Stimulated activated naive B cell treated with anti-CD40 and anti-IgM and Interleukin-4, amounts not matched to agents 10 μg/mL and 1 μg/mL and 100 μg/mL, for 72 hours (primary cell): ENCODE data around the gene IFNL3.

Source experiments
- ATAC-seq, 2 donors: fragments of 150-1000 bp; cut with Tn5 transposase; replicated peaks; 2 replicates each; pipeline ENCODE4 v1.10.0; 2021; ENCODE audit warnings: moderate library complexity in 1 of 2
- DNase-seq: peaks from one replicate; pipeline ENCODE4 v3.0.0; 2021
- H3K27ac Mint-ChIP-seq: one replicate; pipeline ENCODE4 v1.8.0; 2022; ENCODE audit warnings: mild to moderate bottlenecking, mixed read lengths
- H3K27me3 Mint-ChIP-seq, 2 donors: one replicate each; pipeline ENCODE4 v1.8.0; 2022; ENCODE audit warnings: mixed read lengths in 2 of 2
- H3K36me3 Mint-ChIP-seq, 2 donors: one replicate each; pipeline ENCODE4 v1.8.0; 2022; ENCODE audit warnings: mixed read lengths in 2 of 2, mild to moderate bottlenecking in 1 of 2
- H3K4me1 Mint-ChIP-seq, 2 donors: one replicate each; pipeline ENCODE4 v1.8.0; 2022; ENCODE audit warnings: mixed read lengths in 2 of 2, mild to moderate bottlenecking in 1 of 2
- H3K4me3 Mint-ChIP-seq, 2 donors: one replicate each; pipeline ENCODE4 v1.8.0; 2022; ENCODE audit warnings: mild to moderate bottlenecking in 2 of 2, mixed read lengths in 2 of 2, moderate library complexity in 1 of 2
- H3K9me3 Mint-ChIP-seq, 2 donors: one replicate each; pipeline ENCODE4 v1.8.0; 2022; ENCODE audit warnings: mixed read lengths in 2 of 2, mild to moderate bottlenecking in 1 of 2

Gene IFNL3

GRCh38 chr19:39200066-39200802 lies 44.6 kb downstream of the IFNL3 start:
- Mint-ChIP-seq H3K27ac (no peak overlapping the region), H3K27me3 (peaks cover 81 to 92% of the 10 kb centered on the region in 2 donors), H3K9me3 (no peaks in the 10 kb centered on the region), H3K4me1 (peaks cover 9 to 23% of the 10 kb centered on the region in 2 donors), H3K36me3 (no peaks in the 10 kb centered on the region), H3K4me3 (no peak overlapping the region)
- DNase-seq, result no peak
- ATAC-seq, result no peak

GRCh38 chr19:39199025-39199424 lies 45.8 kb downstream of the IFNL3 start:
- H3K27me3 Mint-ChIP-seq, result peaks cover 81 to 87% of the 10 kb centered on the region in 2 donors
- no peak overlapping the region for H3K27ac Mint-ChIP-seq
- ATAC-seq (peak in 1 of 2 donors; percentile 48), DNase-seq (no peak)
- no peak overlapping the region for H3K4me3 Mint-ChIP-seq
- peaks cover 9 to 23% of the 10 kb centered on the region in 2 donors for H3K4me1 Mint-ChIP-seq
- no peaks in the 10 kb centered on the region for H3K9me3 Mint-ChIP-seq
- no peaks in the 10 kb centered on the region for H3K36me3 Mint-ChIP-seq

- ATAC-seq (no peak), DNase-seq (no peak)
- Mint-ChIP-seq H3K27me3 (peaks cover 77 to 83% of the 10 kb centered on the region in 2 donors), H3K27ac (peak overlapping the region; percentile 4), H3K36me3 (no peaks in the 10 kb centered on the region), H3K4me1 (peaks cover 9 to 23% of the 10 kb centered on the region in 2 donors), H3K4me3 (no peak overlapping the region), H3K9me3 (no peaks in the 10 kb centered on the region)
Measured at GRCh38 chr19:39197808-39198207, 47.0 kb downstream of the IFNL3 start.

- Mint-ChIP-seq H3K4me3 (peak within 1 kb of the TSS; percentile 22 to 42), H3K27ac (peak within 1 kb of the TSS; percentile 4), H3K27me3 (peaks cover 71 to 75% of the 10 kb centered on the region in 2 donors), H3K9me3 (no peaks in the 10 kb centered on the region), H3K4me1 (peaks cover 9 to 23% of the 10 kb centered on the region in 2 donors), H3K36me3 (no peaks in the 10 kb centered on the region)
- ATAC-seq (peak; percentile 26 to 29), DNase-seq (no peak)
Measured at GRCh38 chr19:39196860-39197562, 47.8 kb downstream of the IFNL3 start, which contains the start of gene NCCRP1. NCCRP1 (plus strand) TSS chr19:39196964; CDS start chr19:39196983, 19 bp downstream.

GRCh38 chr19:39196320-39196719 lies 48.5 kb downstream of the IFNL3 start:
- H3K9me3 Mint-ChIP-seq, result no peaks in the 10 kb centered on the region
- peaks cover 64 to 68% of the 10 kb centered on the region in 2 donors for H3K27me3 Mint-ChIP-seq
- DNase-seq (no peak), ATAC-seq (peak in 1 of 2 donors; percentile 9)
- H3K4me1 Mint-ChIP-seq, result peaks cover 9 to 23% of the 10 kb centered on the region in 2 donors
- H3K36me3 Mint-ChIP-seq, result no peaks in the 10 kb centered on the region
- H3K27ac Mint-ChIP-seq, result no peak overlapping the region
- no peak overlapping the region for H3K4me3 Mint-ChIP-seq

GRCh38 chr19:39195755-39196154 lies 49.1 kb downstream of the IFNL3 start:
- ATAC-seq (no peak), DNase-seq (no peak)
- Mint-ChIP-seq H3K27ac (no peak overlapping the region), H3K9me3 (no peaks in the 10 kb centered on the region), H3K4me1 (peaks cover 9 to 23% of the 10 kb centered on the region in 2 donors), H3K36me3 (no peaks in the 10 kb centered on the region), H3K27me3 (peaks cover 59 to 66% of the 10 kb centered on the region in 2 donors), H3K4me3 (no peak overlapping the region)

GRCh38 chr19:39194832-39195542 lies 49.8 kb downstream of the IFNL3 start:
- H3K27me3 Mint-ChIP-seq, result peaks cover 52 to 65% of the 10 kb centered on the region in 2 donors
- no peaks in the 10 kb centered on the region for H3K9me3 Mint-ChIP-seq
- no peaks in the 10 kb centered on the region for H3K36me3 Mint-ChIP-seq
- peaks cover 9 to 23% of the 10 kb centered on the region in 2 donors for H3K4me1 Mint-ChIP-seq
- no peak for ATAC-seq
- no peak for DNase-seq
- no peak overlapping the region for H3K27ac Mint-ChIP-seq
- H3K4me3 Mint-ChIP-seq, result no peak overlapping the region

GRCh38 chr19:39193803-39194202 lies 51.0 kb downstream of the IFNL3 start:
- Mint-ChIP-seq H3K27ac (peak overlapping the region; percentile 65), H3K27me3 (peaks cover 49 to 60% of the 10 kb centered on the region in 2 donors), H3K9me3 (no peaks in the 10 kb centered on the region), H3K36me3 (no peaks in the 10 kb centered on the region), H3K4me1 (peaks cover 9 to 23% of the 10 kb centered on the region in 2 donors), H3K4me3 (no peak overlapping the region)
- DNase-seq, result no peak
- no peak for ATAC-seq
